Measurements from ENCODE around the gene CTPS2. TPM values are rescaled to one million over a fixed set of nuclear protein-coding genes. Genes with fewer than 3 reads are reported as not detected.

CTPS2 gene
- total RNA-seq, 1 experiment from 2014 or later = 3.8 TPM

DNA sequence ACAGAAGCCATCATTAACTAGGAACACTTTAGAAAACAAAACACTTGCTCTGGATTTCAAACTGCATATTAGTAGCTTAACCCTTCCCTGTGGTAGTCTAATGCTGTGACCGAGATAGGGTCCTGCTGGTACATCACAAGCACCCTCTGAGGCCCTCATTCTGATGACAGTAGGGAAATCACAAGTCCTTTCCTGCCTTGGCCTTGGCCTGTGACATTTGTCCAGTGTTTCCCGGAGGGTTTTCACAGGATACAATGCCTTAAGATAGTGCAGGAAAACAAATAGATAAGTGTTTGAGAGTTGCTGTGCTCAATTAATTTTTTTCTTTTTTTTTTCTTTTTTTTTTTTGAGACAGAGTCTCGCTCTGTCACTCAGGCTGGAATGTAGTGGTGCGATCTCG lies 36.0 kb upstream of the CTPS2 start:
- Histone ChIP-seq H3K27me3 (ENCODE audit: control insufficient read depth, insufficient read depth, low read length) (no peaks in the 10 kb centered on the region), H3K4me1 (ENCODE audit: control insufficient read depth, insufficient read depth, low read length) (no peaks in the 10 kb centered on the region), H3K27ac (ENCODE audit: low read length) (no peak overlapping the region), H3K4me3 (ENCODE audit: low read depth in 2 of 2, low read length in 2 of 2) (no peak overlapping the region), H3K36me3 (ENCODE audit: control insufficient read depth, insufficient read depth, low read length) (peaks cover 2% of the 10 kb centered on the region; the same call in 1 of the 2 replicates), H3K9me3 (ENCODE audit: control insufficient read depth, insufficient read depth, low read depth, low read length) (no peaks in the 10 kb centered on the region)
- in situ Hi-C loops (cut with HindIII; ENCODE audit: low pct_unique_long_range_greater_than_20kb, low sequenced_read_pairs) = no loop called here
- intact Hi-C loops (cut with micrococcal nuclease; ENCODE audit: unreplicated experiment) = no loop called here
- ChIA-PET POLR2A (no interaction called here), CTCF (no interaction called here)
- ATAC-seq = no peak
- TF ChIP-seq, protein P1, sequence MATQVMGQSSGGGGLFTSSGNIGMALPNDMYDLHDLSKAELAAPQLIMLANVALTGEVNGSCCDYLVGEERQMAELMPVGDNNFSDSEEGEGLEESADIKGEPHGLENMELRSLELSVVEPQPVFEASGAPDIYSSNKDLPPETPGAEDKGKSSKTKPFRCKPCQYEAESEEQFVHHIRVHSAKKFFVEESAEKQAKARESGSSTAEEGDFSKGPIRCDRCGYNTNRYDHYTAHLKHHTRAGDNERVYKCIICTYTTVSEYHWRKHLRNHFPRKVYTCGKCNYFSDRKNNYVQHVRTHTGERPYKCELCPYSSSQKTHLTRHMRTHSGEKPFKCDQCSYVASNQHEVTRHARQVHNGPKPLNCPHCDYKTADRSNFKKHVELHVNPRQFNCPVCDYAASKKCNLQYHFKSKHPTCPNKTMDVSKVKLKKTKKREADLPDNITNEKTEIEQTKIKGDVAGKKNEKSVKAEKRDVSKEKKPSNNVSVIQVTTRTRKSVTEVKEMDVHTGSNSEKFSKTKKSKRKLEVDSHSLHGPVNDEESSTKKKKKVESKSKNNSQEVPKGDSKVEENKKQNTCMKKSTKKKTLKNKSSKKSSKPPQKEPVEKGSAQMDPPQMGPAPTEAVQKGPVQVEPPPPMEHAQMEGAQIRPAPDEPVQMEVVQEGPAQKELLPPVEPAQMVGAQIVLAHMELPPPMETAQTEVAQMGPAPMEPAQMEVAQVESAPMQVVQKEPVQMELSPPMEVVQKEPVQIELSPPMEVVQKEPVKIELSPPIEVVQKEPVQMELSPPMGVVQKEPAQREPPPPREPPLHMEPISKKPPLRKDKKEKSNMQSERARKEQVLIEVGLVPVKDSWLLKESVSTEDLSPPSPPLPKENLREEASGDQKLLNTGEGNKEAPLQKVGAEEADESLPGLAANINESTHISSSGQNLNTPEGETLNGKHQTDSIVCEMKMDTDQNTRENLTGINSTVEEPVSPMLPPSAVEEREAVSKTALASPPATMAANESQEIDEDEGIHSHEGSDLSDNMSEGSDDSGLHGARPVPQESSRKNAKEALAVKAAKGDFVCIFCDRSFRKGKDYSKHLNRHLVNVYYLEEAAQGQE (IDR thresholded peaks at IDR 0.05; ENCODE audit: insufficient read depth in 1 of 2, low read depth in 2 of 2, low read length in 1 of 2) = no peak
- no peak for TF ChIP-seq POLR2AphosphoS5 (IDR thresholded peaks at IDR 0.05; ENCODE audit: low read depth, low read length)
- TF ChIP-seq, protein P2, sequence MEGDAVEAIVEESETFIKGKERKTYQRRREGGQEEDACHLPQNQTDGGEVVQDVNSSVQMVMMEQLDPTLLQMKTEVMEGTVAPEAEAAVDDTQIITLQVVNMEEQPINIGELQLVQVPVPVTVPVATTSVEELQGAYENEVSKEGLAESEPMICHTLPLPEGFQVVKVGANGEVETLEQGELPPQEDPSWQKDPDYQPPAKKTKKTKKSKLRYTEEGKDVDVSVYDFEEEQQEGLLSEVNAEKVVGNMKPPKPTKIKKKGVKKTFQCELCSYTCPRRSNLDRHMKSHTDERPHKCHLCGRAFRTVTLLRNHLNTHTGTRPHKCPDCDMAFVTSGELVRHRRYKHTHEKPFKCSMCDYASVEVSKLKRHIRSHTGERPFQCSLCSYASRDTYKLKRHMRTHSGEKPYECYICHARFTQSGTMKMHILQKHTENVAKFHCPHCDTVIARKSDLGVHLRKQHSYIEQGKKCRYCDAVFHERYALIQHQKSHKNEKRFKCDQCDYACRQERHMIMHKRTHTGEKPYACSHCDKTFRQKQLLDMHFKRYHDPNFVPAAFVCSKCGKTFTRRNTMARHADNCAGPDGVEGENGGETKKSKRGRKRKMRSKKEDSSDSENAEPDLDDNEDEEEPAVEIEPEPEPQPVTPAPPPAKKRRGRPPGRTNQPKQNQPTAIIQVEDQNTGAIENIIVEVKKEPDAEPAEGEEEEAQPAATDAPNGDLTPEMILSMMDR (IDR thresholded peaks at IDR 0.05) = no peak
- no peak for TF ChIP-seq SIN3A (IDR thresholded peaks at IDR 0.05; ENCODE audit: borderline replicate concordance, insufficient read depth, low read depth, low read length)
- no peak for TF ChIP-seq TCF7L2 (IDR thresholded peaks at IDR 0.05; ENCODE audit: low read depth, low read length)
- no TSS peak for BruUV-seq (replicated peaks)
- DNase-seq (ENCODE audit: low read depth, low spot score) = no peak

DNA sequence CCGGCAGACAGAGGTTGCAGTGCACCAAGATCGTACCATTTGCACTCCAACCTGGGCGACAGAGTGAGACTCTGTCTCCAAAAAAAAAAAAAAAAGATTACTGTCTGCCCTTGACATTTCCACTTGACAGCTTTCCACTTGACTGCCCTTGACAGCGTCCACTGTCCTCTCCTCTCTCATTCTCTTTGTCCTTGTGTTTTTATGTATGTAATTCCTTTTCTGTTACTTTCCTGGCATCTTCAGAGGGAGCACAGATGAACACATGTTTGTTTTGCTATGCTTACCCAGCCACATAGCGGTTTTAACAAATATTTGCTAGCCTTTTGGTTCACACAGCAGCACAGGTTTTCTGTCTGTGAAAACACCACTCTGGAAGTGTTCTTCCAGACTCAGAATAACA lies 33.2 kb upstream of the CTPS2 start:
- in situ Hi-C loops (cut with HindIII; ENCODE audit: low pct_unique_long_range_greater_than_20kb, low sequenced_read_pairs) (no loop called here), intact Hi-C loops (cut with micrococcal nuclease; ENCODE audit: unreplicated experiment) (no loop called here)
- BruUV-seq (replicated peaks) = no TSS peak
- H3K9me3 ChIP-seq (ENCODE audit: control insufficient read depth, insufficient read depth, low read depth, low read length) = no peaks in the 10 kb centered on the region
- 0 out of 2 replicates have a peak, but pooled peaks cover 2% of the 10 kb centered on the region for H3K36me3 ChIP-seq (ENCODE audit: control insufficient read depth, insufficient read depth, low read length)
- no peak overlapping the region for H3K27ac ChIP-seq (ENCODE audit: low read length)
- no peak for TF ChIP-seq POLR2AphosphoS5 (IDR thresholded peaks at IDR 0.05; ENCODE audit: low read depth, low read length)
- TF ChIP-seq TCF7L2 (IDR thresholded peaks at IDR 0.05; ENCODE audit: low read depth, low read length) = no peak
- no peak for TF ChIP-seq SIN3A (IDR thresholded peaks at IDR 0.05; ENCODE audit: borderline replicate concordance, insufficient read depth, low read depth, low read length)
- TF ChIP-seq, protein P2 (IDR thresholded peaks at IDR 0.05) = no peak
- TF ChIP-seq, protein P1 (IDR thresholded peaks at IDR 0.05; ENCODE audit: insufficient read depth in 1 of 2, low read depth in 2 of 2, low read length in 1 of 2) = no peak
- CTCF ChIA-PET = no interaction called here
- H3K4me1 ChIP-seq (ENCODE audit: control insufficient read depth, insufficient read depth, low read length) = no peaks in the 10 kb centered on the region
- ATAC-seq (no peak), DNase-seq (ENCODE audit: low read depth, low spot score) (no peak)
- no peak overlapping the region for H3K4me3 ChIP-seq (ENCODE audit: low read depth in 2 of 2, low read length in 2 of 2)
- H3K27me3 ChIP-seq (ENCODE audit: control insufficient read depth, insufficient read depth, low read length) = no peaks in the 10 kb centered on the region
- POLR2A ChIA-PET = no interaction called here

Data from Panc1 (cell line).